SK-N-SH treated with all-trans-retinoic acid at 6 μM for 48 hours (cell line): ENCODE results near the gene TTK.

Experiments
- ATAC-seq: fragments of 200-7000 bp; cut with Tn5 transposase; 3 replicates; pipeline ENCODE4 v1.9.1; 2020; ENCODE audit warnings: mild to moderate bottlenecking, moderate library complexity
- BACH2 ChIP-seq: fragments of 250-450 bp; sonication (Bioruptor Pico); IDR thresholded peaks from 2 replicates; pipeline ENCODE4 v1.9.0; 2021; ENCODE audit warnings: mild to moderate bottlenecking, borderline replicate concordance
- CREB5 ChIP-seq: fragments of 250-450 bp; sonication (Bioruptor Pico); IDR thresholded peaks from 2 replicates; pipeline ENCODE4 v1.5.1; 2020; ENCODE audit warnings: low read depth, mild to moderate bottlenecking, moderate library complexity
- CSRNP3 ChIP-seq: fragments of 250-450 bp; sonication (Bioruptor Pico); IDR thresholded peaks from 2 replicates; pipeline ENCODE4 v1.5.1; 2021; ENCODE audit warnings: mild to moderate bottlenecking, moderate library complexity
- ESRRG ChIP-seq: fragments of 250-450 bp; sonication (Bioruptor Pico); IDR thresholded peaks from 2 replicates; pipeline ENCODE4 v1.6.1; 2021; ENCODE audit warnings: mild to moderate bottlenecking
- GLIS3 ChIP-seq: fragments of 250-450 bp; sonication (Bioruptor Pico); IDR thresholded peaks from 2 replicates; pipeline ENCODE4 v1.5.0; 2020; ENCODE audit warnings: mild to moderate bottlenecking, moderate library complexity
- ISL1 ChIP-seq: fragments of 250-450 bp; sonication (Bioruptor Pico); IDR thresholded peaks from 2 replicates; pipeline ENCODE4 v2.1.2; 2022; ENCODE audit warnings: mild to moderate bottlenecking, moderate library complexity
- OSR1 ChIP-seq: fragments of 250-450 bp; sonication (Bioruptor Pico); IDR thresholded peaks from 2 replicates; pipeline ENCODE4 v1.8.0; 2022; ENCODE audit warnings: moderate library complexity, mild to moderate bottlenecking, inconsistent platforms
- PATZ1 ChIP-seq: fragments of 250-450 bp; sonication (Bioruptor Pico); IDR thresholded peaks from 2 replicates; pipeline ENCODE4 v1.8.0; 2020; ENCODE audit warnings: mild to moderate bottlenecking, moderate library complexity, borderline replicate concordance
- POU6F1 ChIP-seq: fragments of 250-450 bp; sonication (Bioruptor Pico); IDR thresholded peaks from 2 replicates; pipeline ENCODE4 v1.8.0; 2021; ENCODE audit warnings: low read depth, mild to moderate bottlenecking, moderate library complexity, borderline replicate concordance
- PPARA ChIP-seq: fragments of 250-450 bp; sonication (Bioruptor Pico); IDR thresholded peaks from 2 replicates; pipeline ENCODE4 v1.5.0; 2020; ENCODE audit warnings: mild to moderate bottlenecking, borderline replicate concordance
- SNAI2 ChIP-seq: fragments of 250-450 bp; sonication (Bioruptor Pico); IDR thresholded peaks from 2 replicates; pipeline ENCODE4 v1.5.0; 2020; ENCODE audit warnings: mild to moderate bottlenecking, moderate library complexity
- TCF4 ChIP-seq: fragments of 250-450 bp; sonication (Bioruptor Pico); IDR thresholded peaks from 2 replicates; pipeline ENCODE4 v1.8.0; 2021; ENCODE audit warnings: mild to moderate bottlenecking, moderate library complexity, borderline replicate concordance
- TOX ChIP-seq: fragments of 250-450 bp; sonication (Bioruptor Pico); IDR thresholded peaks from 2 replicates; pipeline ENCODE4 v1.8.0; 2021; ENCODE audit warnings: mild to moderate bottlenecking, moderate library complexity, borderline replicate concordance
- TSHZ2 ChIP-seq: fragments of 250-450 bp; sonication (Bioruptor Pico); IDR thresholded peaks from 2 replicates; pipeline ENCODE4 v1.5.0; 2020; ENCODE audit warnings: mild to moderate bottlenecking, moderate library complexity
- ZC3H10 ChIP-seq: fragments of 250-450 bp; sonication (Bioruptor Pico); IDR thresholded peaks from 2 replicates; pipeline ENCODE4 v1.5.1; 2021; ENCODE audit warnings: mild to moderate bottlenecking, moderate library complexity
- ZFP30 ChIP-seq: fragments of 450-650 bp; formaldehyde crosslinking; IDR thresholded peaks from 2 replicates; pipeline ENCODE4 v1.5.0; 2022; ENCODE audit warnings: mild to moderate bottlenecking, moderate library complexity
- ZNF565 ChIP-seq: fragments of 450-650 bp; formaldehyde crosslinking; conservative IDR thresholded peaks from 2 replicates; pipeline ENCODE4 v1.5.0; 2020; ENCODE audit warnings: low read depth, mild to moderate bottlenecking, moderate library complexity
- ZNF70 ChIP-seq: fragments of 450-650 bp; formaldehyde crosslinking; IDR thresholded peaks from 2 replicates; pipeline ENCODE4 v1.5.0; 2020; ENCODE audit warnings: mild to moderate bottlenecking, moderate library complexity
- ZNF8 ChIP-seq: fragments of 450-650 bp; formaldehyde crosslinking; IDR thresholded peaks from 2 replicates; pipeline ENCODE4 v1.5.0; 2020; ENCODE audit warnings: mild to moderate bottlenecking, moderate library complexity

Gene TTK

GRCh38 chr6:79985128-79985527 lies 19.3 kb upstream of the TTK start:
- TF ChIP-seq ZNF70 (CRISPR knock-in tag) = no peak
- TF ChIP-seq ISL1 = no peak
- TF ChIP-seq TSHZ2 = no peak
- no peak for TF ChIP-seq ZNF565 (CRISPR knock-in tag)
- no peak for TF ChIP-seq PPARA (CRISPR knock-in tag)
- no peak for TF ChIP-seq PATZ1 (CRISPR knock-in tag)
- no peak for TF ChIP-seq POU6F1
- TF ChIP-seq ZC3H10 (CRISPR knock-in tag) = no peak
- no peak for TF ChIP-seq CSRNP3
- no peak for TF ChIP-seq OSR1 (CRISPR knock-in tag)
- TF ChIP-seq ESRRG (CRISPR knock-in tag) = no peak
- TF ChIP-seq GLIS3 (CRISPR knock-in tag) = no peak
- no peak for ATAC-seq

- TF ChIP-seq POU6F1 = no peak
- no peak for TF ChIP-seq ZNF8 (CRISPR knock-in tag)
- TF ChIP-seq SNAI2 (CRISPR knock-in tag) = no peak
- TF ChIP-seq TCF4 = no peak
- no peak for TF ChIP-seq BACH2 (CRISPR knock-in tag)
- ATAC-seq = no peak
Measured at GRCh38 chr6:79989641-79990040, 14.8 kb upstream of the TTK start.

- no peak for ATAC-seq
- no peak for TF ChIP-seq SNAI2 (CRISPR knock-in tag)
- TF ChIP-seq OSR1 (CRISPR knock-in tag) = no peak
- no peak for TF ChIP-seq TSHZ2
- TF ChIP-seq CREB5 = no peak
- no peak for TF ChIP-seq ZFP30
- TF ChIP-seq CSRNP3 = no peak
- no peak for TF ChIP-seq TOX (CRISPR knock-in tag)
- no peak for TF ChIP-seq ISL1
- TF ChIP-seq ZNF70 (CRISPR knock-in tag) = no peak
- TF ChIP-seq POU6F1 = no peak
- TF ChIP-seq GLIS3 (CRISPR knock-in tag) = no peak
Measured at GRCh38 chr6:79993012-79993910, 11.2 kb upstream of the TTK start.
